IPS-18c (cell line): Measurements from ENCODE around the gene NUCKS1.

ENCODE experiments used
- H3K4me3 ChIP-seq: 2 replicates; pipeline ENCODE4 v1.7.0; 2013; ENCODE audit warnings: low read depth, mild to moderate bottlenecking, low read length, moderate library complexity; ENCODE audit not compliant: insufficient read depth
- H3K9me3 ChIP-seq: one replicate; pipeline ENCODE4 v1.6.1; 2013; ENCODE audit warnings: mild to moderate bottlenecking, low read length, moderate library complexity; ENCODE audit not compliant: control insufficient read depth, insufficient read depth

Gene NUCKS1

GRCh38 chr1:205714906-205715246, 35.1 kb downstream of the NUCKS1 start:
- no peak overlapping the region for H3K4me3 ChIP-seq
- H3K9me3 ChIP-seq: no peaks in the 10 kb centered on the region

DNA sequence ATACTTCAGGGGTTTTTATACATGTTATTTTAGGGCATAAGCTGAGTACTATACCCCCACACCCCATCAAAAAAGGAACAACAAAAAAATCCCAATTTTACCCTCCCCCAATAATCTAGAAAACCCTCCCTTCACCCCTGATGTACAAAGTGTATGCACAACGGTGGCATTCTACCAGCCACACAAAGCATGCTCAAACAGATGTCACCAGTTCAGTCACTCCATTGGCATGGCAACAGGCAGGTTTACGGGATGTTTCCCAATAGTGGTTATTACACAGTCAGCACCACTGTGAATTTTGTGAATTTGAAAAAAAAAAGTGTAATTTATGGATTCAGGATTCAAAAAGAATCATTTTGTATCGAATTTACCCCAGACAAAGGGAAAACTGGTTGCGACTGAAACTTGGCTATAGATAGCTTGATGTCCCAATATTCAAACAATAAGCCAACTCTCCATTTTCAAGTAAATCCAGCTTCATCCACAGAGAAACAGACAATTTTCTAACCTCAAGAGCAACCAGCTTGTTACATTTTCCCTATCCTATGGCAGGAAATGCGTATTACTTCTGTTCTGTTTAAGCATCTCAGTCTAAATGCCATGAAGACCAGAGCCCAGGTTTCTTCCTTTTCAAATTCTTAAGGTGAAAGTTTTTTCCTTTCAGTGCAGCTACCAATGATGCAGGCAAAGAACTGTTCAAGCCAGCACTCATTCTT, 35.6 kb downstream of the NUCKS1 start:
- Histone ChIP-seq H3K9me3 (no peaks in the 10 kb centered on the region), H3K4me3 (no peak overlapping the region)

DNA sequence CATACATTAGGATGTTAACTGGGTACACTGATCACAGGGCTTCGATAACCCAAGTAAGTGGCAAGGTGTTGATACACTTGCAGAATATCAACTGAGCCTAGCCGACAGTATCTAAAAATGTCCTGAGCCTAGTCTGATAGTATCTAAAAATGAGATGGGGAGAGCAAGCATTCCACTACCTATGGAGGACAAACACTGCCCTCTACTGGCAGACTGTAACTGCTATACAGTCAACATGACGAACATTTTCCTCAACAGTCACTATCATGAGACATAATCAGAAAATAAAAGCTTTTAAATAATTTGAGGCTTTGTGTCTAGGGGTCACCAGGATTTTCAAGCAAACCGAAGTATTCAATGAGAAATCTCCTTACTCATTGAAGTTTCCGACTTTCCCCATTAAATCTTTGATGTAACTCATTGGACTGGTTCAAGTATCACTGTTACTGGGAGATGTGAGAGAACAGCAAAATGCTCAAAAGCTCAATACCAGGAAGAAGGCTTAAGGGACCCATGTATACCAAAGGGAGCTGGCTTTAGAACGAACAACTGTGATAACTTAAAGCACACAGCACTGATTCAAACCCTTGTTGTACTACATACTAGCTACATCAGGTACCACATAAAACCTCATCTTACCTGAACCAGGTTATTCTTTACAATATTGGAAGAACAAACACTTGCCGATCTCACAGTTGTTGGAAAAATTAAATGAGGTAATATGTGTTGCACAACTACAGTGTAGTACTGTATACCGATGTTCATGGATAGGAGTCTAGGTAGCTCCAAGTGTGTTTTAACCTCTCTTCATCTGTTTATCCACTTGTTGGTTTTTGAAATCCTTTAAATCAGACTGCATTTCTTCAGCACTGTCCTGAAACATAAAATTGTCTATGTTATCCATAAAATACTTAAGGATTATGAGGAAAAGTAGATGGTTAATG, 38.6 kb downstream of the NUCKS1 start:
- no peak overlapping the region for H3K4me3 ChIP-seq
- H3K9me3 ChIP-seq: no peaks in the 10 kb centered on the region

- Histone ChIP-seq H3K9me3 (no peaks in the 10 kb centered on the region), H3K4me3 (no peak overlapping the region)
Observed at GRCh38 chr1:205710201-205711062, 39.5 kb downstream of the NUCKS1 start.

GRCh38 chr1:205709640-205710039, 40.3 kb downstream of the NUCKS1 start:
- Histone ChIP-seq H3K9me3 (no peaks in the 10 kb centered on the region), H3K4me3 (no peak overlapping the region)

DNA sequence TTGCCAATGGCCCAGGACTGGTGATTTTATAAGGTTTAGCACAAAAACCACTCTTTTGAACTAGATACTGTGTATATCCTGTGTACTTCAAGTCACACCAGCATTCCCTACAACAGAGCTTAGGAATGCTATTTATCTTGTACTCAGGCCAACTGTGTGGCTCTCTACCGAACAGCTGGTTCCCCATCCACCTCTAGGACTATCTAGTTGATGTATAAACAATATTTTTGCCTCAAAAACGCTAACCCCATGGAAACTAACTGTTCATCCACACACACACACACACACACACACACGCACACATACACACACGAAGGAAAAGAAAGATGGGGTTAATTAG, 41.0 kb downstream of the NUCKS1 start:
- Histone ChIP-seq H3K4me3 (no peak overlapping the region), H3K9me3 (no peaks in the 10 kb centered on the region)

DNA sequence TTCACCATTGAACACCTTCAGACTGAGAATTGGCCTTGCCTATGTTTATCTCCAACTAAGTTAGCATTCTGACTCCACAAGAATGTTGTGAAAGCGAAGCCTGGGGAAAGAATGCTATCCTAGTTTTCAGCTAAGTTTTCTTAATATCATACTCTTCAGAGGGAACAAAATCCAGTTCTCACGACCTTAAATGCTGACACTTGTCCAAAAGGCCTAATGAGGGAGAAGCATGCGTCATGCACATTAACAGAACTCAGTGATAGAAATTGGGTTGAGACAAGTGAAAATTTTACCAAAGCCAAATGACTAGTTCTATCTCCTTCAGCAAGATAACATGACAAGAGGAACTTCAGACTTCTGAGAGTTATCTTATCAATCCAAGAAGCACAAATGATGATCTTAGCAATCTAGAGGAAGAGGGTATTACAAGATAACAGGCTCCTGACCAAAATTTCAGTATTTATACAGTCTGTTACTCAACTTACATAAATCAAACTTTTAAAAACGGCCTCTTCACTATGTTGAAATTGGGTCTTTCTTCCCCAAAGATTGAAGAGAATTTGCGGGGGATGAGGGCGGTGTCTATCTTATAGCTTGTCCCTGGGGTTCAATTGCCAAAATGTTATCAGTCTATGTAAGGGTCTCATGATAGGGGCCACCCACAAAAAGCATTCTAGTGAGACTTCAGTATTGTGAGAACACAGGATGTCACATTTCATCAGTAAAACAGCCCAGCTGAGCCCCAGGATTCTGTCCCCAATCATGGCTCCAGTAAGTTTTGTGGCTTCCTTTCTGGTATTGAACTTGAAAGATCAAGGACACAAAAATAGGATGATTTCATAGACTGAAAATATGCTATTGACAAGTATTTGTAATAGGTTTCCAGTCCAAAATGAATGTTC, 43.1 kb downstream of the NUCKS1 start:
- no peaks in the 10 kb centered on the region for H3K9me3 ChIP-seq
- H3K4me3 ChIP-seq: no peak overlapping the region

GRCh38 chr1:205704903-205705302, 45.1 kb downstream of the NUCKS1 start:
- no peak overlapping the region for H3K4me3 ChIP-seq

GRCh38 chr1:205703072-205703471, 46.9 kb downstream of the NUCKS1 start:
- H3K9me3 ChIP-seq: no peaks in the 10 kb centered on the region
- no peak overlapping the region for H3K4me3 ChIP-seq

More at GRCh38 chr1:205704903-205705302, 45.1 kb downstream of the NUCKS1 start:
- H3K9me3 ChIP-seq: no peaks in the 10 kb centered on the region

GRCh38 chr1:205701891-205702290, 48.1 kb downstream of the NUCKS1 start:
- no peak overlapping the region for H3K4me3 ChIP-seq
- no peaks in the 10 kb centered on the region for H3K9me3 ChIP-seq

- H3K9me3 ChIP-seq: no peaks in the 10 kb centered on the region
- no peak overlapping the region for H3K4me3 ChIP-seq
Observed at GRCh38 chr1:205701420-205701819, 48.6 kb downstream of the NUCKS1 start.

- no peaks in the 10 kb centered on the region for H3K9me3 ChIP-seq
- H3K4me3 ChIP-seq: no peak overlapping the region
Observed at GRCh38 chr1:205700865-205701401, 49.0 kb downstream of the NUCKS1 start.

GRCh38 chr1:205699416-205699815, 50.6 kb downstream of the NUCKS1 start:
- no peaks in the 10 kb centered on the region for H3K9me3 ChIP-seq
- H3K4me3 ChIP-seq: no peak overlapping the region

GRCh38 chr1:205698921-205699320, 51.1 kb downstream of the NUCKS1 start:
- H3K9me3 ChIP-seq: no peaks in the 10 kb centered on the region

GRCh38 chr1:205693421-205693991, 56.5 kb downstream of the NUCKS1 start:
- no peak overlapping the region for H3K4me3 ChIP-seq
- peaks cover 2% of the 10 kb centered on the region for H3K9me3 ChIP-seq

More at GRCh38 chr1:205698921-205699320, 51.1 kb downstream of the NUCKS1 start:
- H3K4me3 ChIP-seq: no peak overlapping the region

- Histone ChIP-seq H3K4me3 (no peak overlapping the region), H3K9me3 (peaks cover 2% of the 10 kb centered on the region)
Observed at GRCh38 chr1:205692423-205692822, 57.6 kb downstream of the NUCKS1 start.
